ENCODE data around the gene RAE1. TPM values are rescaled to one million over a fixed set of nuclear protein-coding genes. Genes with fewer than 3 reads are reported as not detected.

Gene RAE1
- total RNA-seq, 1 experiment from 2014 or later, result 46.3 TPM

- TF ChIP-seq ZBTB33 (IDR thresholded peaks at IDR 0.05; ENCODE audit: extremely low read depth, insufficient replicate concordance, low read length), result no peak
- no peak for TF ChIP-seq SRF (IDR thresholded peaks at IDR 0.05; ENCODE audit: low read depth)
- no peak for TF ChIP-seq YY1 (IDR thresholded peaks at IDR 0.05; ENCODE audit: extremely low read depth, insufficient replicate concordance, low read depth, low read length)
- no peak for TF ChIP-seq POLR2A (IDR thresholded peaks at IDR 0.05; ENCODE audit: borderline replicate concordance, extremely low read depth, insufficient read depth, insufficient read length)
Measured at GRCh38 chr20:57384953-57385761, 34.1 kb downstream of the RAE1 start (continued).

GRCh38 chr20:57385940-57386339, 34.9 kb downstream of the RAE1 start:
- POLR2A ChIA-PET, result no interaction called here
- TF ChIP-seq JUND (IDR thresholded peaks at IDR 0.05) (no peak), SRF (IDR thresholded peaks at IDR 0.05; ENCODE audit: low read depth) (no peak), REST (IDR thresholded peaks at IDR 0.05; ENCODE audit: low read depth) (no peak), CTCF (IDR thresholded peaks at IDR 0.05 in 2 of 3, conservative IDR thresholded peaks at IDR 0.05 in 1 of 3; ENCODE audit: borderline replicate concordance in 1 of 3, insufficient read depth in 1 of 3, low read depth in 2 of 3, low read length in 2 of 3) (no peak), ZBTB33 (IDR thresholded peaks at IDR 0.05; ENCODE audit: extremely low read depth, insufficient replicate concordance, low read length) (no peak), CEBPB (IDR thresholded peaks at IDR 0.05; ENCODE audit: low read depth) (no peak), EGR1 (IDR thresholded peaks at IDR 0.05; ENCODE audit: low read depth) (no peak)
- CTCF ChIA-PET, result no interaction called here
- no TSS peak for BruUV-seq (replicated peaks)
- no peak overlapping the region for H3K9ac ChIP-seq (ENCODE audit: low read length)
- no peak overlapping the region for H3K27ac ChIP-seq (ENCODE audit: low read depth, low read length)
- no peaks in the 10 kb centered on the region for H3K9me3 ChIP-seq (ENCODE audit: control insufficient read depth in 1 of 2, insufficient read depth in 1 of 2, low read depth in 1 of 2, low read length in 2 of 2)
- DNase-seq (ENCODE audit: low read depth, low spot score), result no peak
- H3K4me2 ChIP-seq (ENCODE audit: low read length), result no peak overlapping the region
- H3K27me3 ChIP-seq (ENCODE audit: insufficient read depth, low read length), result no peaks in the 10 kb centered on the region
- no peaks in the 10 kb centered on the region for H3K79me2 ChIP-seq (ENCODE audit: insufficient read depth, low read length)
- intact Hi-C loops (cut with micrococcal nuclease), result loop anchor here (10.0 kb wide), 1 partner anchor 209 kb away; no protein-coding TSS in a partner anchor
- H2AFZ ChIP-seq (ENCODE audit: low read depth, low read length, poor library complexity, severe bottlenecking), result no peak overlapping the region
- no peak for ATAC-seq
- H3K9me2 ChIP-seq (ENCODE audit: insufficient read depth), result no peaks in the 10 kb centered on the region
- H3K4me1 ChIP-seq (ENCODE audit: control insufficient read depth in 1 of 2, insufficient read depth in 2 of 2, low read length in 2 of 2), result peaks cover 17 to 25% of the 10 kb centered on the region in 2 experiments
- RAD21 ChIA-PET (ENCODE audit: low non-redundant PET in 1 of 2, low total read pairs in 2 of 2, uncharacterized antibody in 2 of 2, unreplicated experiment in 2 of 2), result no interaction called here
- H3K36me3 ChIP-seq (ENCODE audit: control insufficient read depth in 1 of 2, insufficient read depth in 2 of 2, low read length in 2 of 2), result no peaks in the 10 kb centered on the region
- no peaks in the 10 kb centered on the region for H4K20me1 ChIP-seq (ENCODE audit: insufficient read depth)
- H3K4me3 ChIP-seq (replicated peaks in 1 of 2; ENCODE audit: low read depth in 1 of 2, low read length in 2 of 2), result no peak overlapping the region

All from HCT116 (cell line).